PC-3 (cell line): Measurements from ENCODE around the gene CD164L2. TPM values are rescaled to one million over a fixed set of nuclear protein-coding genes. Genes with fewer than 3 reads are reported as not detected.
A peak's percentile ranks its signal among the peaks of the same experiment; 100 is the strongest.

Experiments
- ATAC-seq: fragments of 200-7000 bp; cut with Tn5 transposase; 2 replicates; pipeline ENCODE4 v1.9.1; 2020; ENCODE audit warnings: mild to moderate bottlenecking, moderate library complexity
- BruUV-seq: library from RNA; stranded (reverse); fragments of 400-500 nt; replicated peaks from 2 replicates; lab custom pipeline; 2021; lab: Mats Ljungman, UMichigan
- CTCF ChIA-PET: fragments of 300-600 bp; sonication (Branson Sonifier 250); formaldehyde crosslinking; loops from one replicate; lab custom pipeline; 2022; ENCODE audit warnings: antibody characterized with exemption; lab: Charles Lee
- POLR2A ChIA-PET: fragments of 300-600 bp; sonication (Branson Sonifier 250); formaldehyde crosslinking; loops from one replicate; lab custom pipeline; 2022; ENCODE audit warnings: antibody characterized with exemption; ENCODE audit not compliant: unreplicated experiment; lab: Charles Lee
- DNase-seq: peaks from one replicate; pipeline ENCODE4 v3.0.0-alpha.2; 2015
- H2AFZ ChIP-seq: fragments of 300-600 bp; sonication (generic); 2 replicates; pipeline ENCODE4 v1.6.0; 2016; ENCODE audit warnings: antibody characterized with exemption, low read length
- H3F3A ChIP-seq: fragments of 300-600 bp; sonication (generic); one replicate; pipeline ENCODE4 v1.6.0; 2017; ENCODE audit warnings: antibody characterized with exemption, low read length, control low read depth, mild to moderate bottlenecking; ENCODE audit not compliant: unreplicated experiment
- H3K27ac ChIP-seq: fragments of 300-600 bp; sonication (generic); 2 replicates; pipeline ENCODE4 v1.5.1; 2016; ENCODE audit warnings: mild to moderate bottlenecking, low read length
- H3K27me3 ChIP-seq: fragments of 300-600 bp; sonication (generic); 2 replicates; pipeline ENCODE4 v1.6.1; 2016; ENCODE audit warnings: low read length, mixed read lengths
- H3K36me3 ChIP-seq: fragments of 300-600 bp; sonication (generic); 2 replicates; pipeline ENCODE4 v1.6.1; 2016; ENCODE audit warnings: low read depth, mixed run types, low read length, mixed read lengths
- H3K4me1 ChIP-seq: fragments of 300-600 bp; sonication (generic); 2 replicates; pipeline ENCODE4 v1.5.1; 2016; ENCODE audit warnings: low read length; ENCODE audit not compliant: insufficient read depth
- H3K4me2 ChIP-seq: fragments of 300-600 bp; sonication (generic); 2 replicates; pipeline ENCODE4 v1.6.0; 2016; ENCODE audit warnings: low read length
- H3K4me3 ChIP-seq: fragments of 300-600 bp; sonication (generic); 2 replicates; pipeline ENCODE4 v1.5.1; 2016; ENCODE audit warnings: mild to moderate bottlenecking, low read length, mixed read lengths
- H3K79me2 ChIP-seq: fragments of 300-600 bp; sonication (generic); 2 replicates; pipeline ENCODE4 v1.6.1; 2017; ENCODE audit warnings: low read length, mixed read lengths
- H3K9ac ChIP-seq: fragments of 300-600 bp; sonication (generic); 2 replicates; pipeline ENCODE4 v1.6.0; 2016; ENCODE audit warnings: mild to moderate bottlenecking, low read length
- H3K9me2 ChIP-seq: fragments of 300-600 bp; sonication (generic); replicated peaks from 2 replicates; pipeline ENCODE4 v1.6.1; 2016; ENCODE audit warnings: mixed run types, low read length, mixed read lengths
- H3K9me3 ChIP-seq: fragments of 300-600 bp; sonication (generic); 2 replicates; pipeline ENCODE4 v1.6.1; 2016; ENCODE audit warnings: low read length, mixed read lengths
- H4K20me1 ChIP-seq: fragments of 300-600 bp; sonication (generic); 2 replicates; pipeline ENCODE4 v1.6.1; 2016; ENCODE audit warnings: low read length, mixed read lengths
- EZH2 ChIP-seq: fragments of 300-600 bp; sonication (generic); IDR thresholded peaks from one replicate; pipeline ENCODE4 v1.6.1; 2017; ENCODE audit warnings: antibody characterized with exemption, mild to moderate bottlenecking, low read length; ENCODE audit not compliant: unreplicated experiment
- EZH2phosphoT487 ChIP-seq: fragments of 300-600 bp; sonication (generic); IDR thresholded peaks from 2 replicates; pipeline ENCODE4 v1.6.1; 2018; ENCODE audit warnings: mild to moderate bottlenecking, antibody characterized with exemption, low read length, borderline replicate concordance
- intact Hi-C: fragments of 100-400 bp; cut with micrococcal nuclease; formaldehyde crosslinking; loops from 2 replicates; pipeline ENCODE4 v1.9.0; 2023
- total RNA-seq: library from RNA; depleted of rRNA; stranded (reverse); fragments of >200 nt; gene quantifications from 2 replicates; pipeline ENCODE4 v1.2.3, GENCODE V29; 2014
- TF ChIP-seq, protein P1 (sequence below): fragments of 300-600 bp; sonication (generic); conservative IDR thresholded peaks from 2 replicates; pipeline ENCODE4 v1.5.1; 2017; ENCODE audit warnings: antibody characterized with exemption, low read depth, mild to moderate bottlenecking, low read length

Gene CD164L2
- total RNA-seq, 1 experiment from 2014 or later = 0.47 TPM

DNA sequence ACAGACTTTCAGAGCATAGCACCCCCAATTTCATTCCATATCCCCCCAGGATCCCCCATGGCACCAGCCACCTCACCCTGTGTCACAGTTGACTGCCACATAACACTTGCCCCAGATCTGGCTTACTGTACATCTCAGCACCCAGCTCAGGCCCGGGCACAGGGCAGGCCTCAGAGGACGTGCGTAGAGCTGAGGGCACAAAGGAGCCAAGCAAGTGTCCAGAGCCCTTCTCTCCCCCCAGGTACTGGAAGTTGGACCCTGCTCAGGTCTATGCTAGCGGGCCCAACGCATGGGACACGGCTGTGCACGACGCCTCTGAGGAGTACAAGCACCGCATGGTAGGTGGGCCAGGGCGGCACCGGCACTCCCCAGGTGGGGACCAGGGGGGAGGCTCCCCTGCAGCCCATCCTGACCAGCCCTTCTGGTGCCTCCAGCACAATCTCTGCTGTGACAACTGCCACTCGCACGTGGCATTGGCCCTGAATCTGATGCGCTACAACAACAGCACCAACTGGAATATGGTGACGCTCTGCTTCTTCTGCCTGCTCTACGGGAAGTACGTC lies 49.3 kb downstream of the CD164L2 start:
- Histone ChIP-seq H2AFZ (no peak overlapping the region), H3K9ac (no peak overlapping the region), H3K9me2 (no peaks in the 10 kb centered on the region), H3K9me3 (no peaks in the 10 kb centered on the region), H3K4me2 (no peak overlapping the region), H3K36me3 (peaks cover 33% of the 10 kb centered on the region; the same call in 1 of the 2 replicates), H4K20me1 (no peaks in the 10 kb centered on the region), H3K4me3 (no peak overlapping the region), H3F3A (no peaks in the 10 kb centered on the region), H3K27me3 (no peaks in the 10 kb centered on the region), H3K27ac (no peak overlapping the region), H3K4me1 (no peaks in the 10 kb centered on the region), H3K79me2 (peaks cover 9% of the 10 kb centered on the region)
- ChIA-PET POLR2A (no interaction called here), CTCF (no interaction called here)
- ATAC-seq (no peak), DNase-seq (no peak)
- no TSS peak for BruUV-seq
- TF ChIP-seq EZH2phosphoT487 (no peak), EZH2 (no peak)
- TF ChIP-seq, protein P1, sequence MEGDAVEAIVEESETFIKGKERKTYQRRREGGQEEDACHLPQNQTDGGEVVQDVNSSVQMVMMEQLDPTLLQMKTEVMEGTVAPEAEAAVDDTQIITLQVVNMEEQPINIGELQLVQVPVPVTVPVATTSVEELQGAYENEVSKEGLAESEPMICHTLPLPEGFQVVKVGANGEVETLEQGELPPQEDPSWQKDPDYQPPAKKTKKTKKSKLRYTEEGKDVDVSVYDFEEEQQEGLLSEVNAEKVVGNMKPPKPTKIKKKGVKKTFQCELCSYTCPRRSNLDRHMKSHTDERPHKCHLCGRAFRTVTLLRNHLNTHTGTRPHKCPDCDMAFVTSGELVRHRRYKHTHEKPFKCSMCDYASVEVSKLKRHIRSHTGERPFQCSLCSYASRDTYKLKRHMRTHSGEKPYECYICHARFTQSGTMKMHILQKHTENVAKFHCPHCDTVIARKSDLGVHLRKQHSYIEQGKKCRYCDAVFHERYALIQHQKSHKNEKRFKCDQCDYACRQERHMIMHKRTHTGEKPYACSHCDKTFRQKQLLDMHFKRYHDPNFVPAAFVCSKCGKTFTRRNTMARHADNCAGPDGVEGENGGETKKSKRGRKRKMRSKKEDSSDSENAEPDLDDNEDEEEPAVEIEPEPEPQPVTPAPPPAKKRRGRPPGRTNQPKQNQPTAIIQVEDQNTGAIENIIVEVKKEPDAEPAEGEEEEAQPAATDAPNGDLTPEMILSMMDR = no peak
- intact Hi-C loops = no loop called here

DNA sequence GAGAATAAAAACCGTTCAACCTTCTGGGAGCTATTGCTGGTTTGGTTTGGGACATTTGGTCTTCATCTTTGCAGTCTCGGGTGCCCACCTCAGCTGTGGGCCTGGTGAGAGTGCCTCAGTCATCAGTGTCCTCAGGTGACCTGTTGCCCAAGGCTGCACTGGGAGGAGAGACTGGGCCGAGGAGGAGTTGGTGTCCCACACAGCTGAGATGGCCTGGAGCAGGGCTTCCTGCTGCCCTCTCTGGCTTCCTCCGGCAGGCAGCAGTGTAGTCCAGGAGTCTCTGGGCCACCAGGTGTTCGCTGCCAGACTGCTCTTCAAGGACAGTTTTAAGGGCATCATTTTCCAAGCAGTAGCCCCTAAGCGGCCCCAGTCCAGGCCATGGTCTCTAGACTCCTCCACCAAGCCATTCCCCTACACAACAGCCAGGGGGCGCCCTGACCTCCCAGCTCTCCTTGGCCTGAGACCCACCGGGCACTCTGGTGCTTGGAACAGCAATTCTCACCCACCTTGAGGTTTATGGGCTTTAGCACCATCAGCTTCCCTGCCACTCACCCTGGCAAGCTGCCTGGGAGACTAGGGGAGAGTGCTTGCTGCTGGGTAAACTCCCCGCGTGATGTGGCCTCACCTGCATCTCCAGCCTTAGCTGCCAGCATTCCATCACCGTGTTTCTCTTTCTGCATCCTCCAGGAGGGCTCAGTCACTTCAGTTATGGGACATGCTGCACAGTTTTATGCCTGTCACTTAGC lies 50.4 kb downstream of the CD164L2 start:
- no peaks in the 10 kb centered on the region for H3K4me1 ChIP-seq
- no peaks in the 10 kb centered on the region for H3F3A ChIP-seq
- H3K9me2 ChIP-seq = no peaks in the 10 kb centered on the region
- intact Hi-C loops = no loop called here
- H3K9me3 ChIP-seq = no peaks in the 10 kb centered on the region
- peaks cover 20% of the 10 kb centered on the region for H3K79me2 ChIP-seq
- no peak overlapping the region for H3K4me2 ChIP-seq
- TF ChIP-seq EZH2phosphoT487 (no peak), EZH2 (no peak)
- TF ChIP-seq, protein P1 = peak; percentile 86
- no peak overlapping the region for H3K9ac ChIP-seq
- ChIA-PET CTCF (interaction anchor here (0.5 to 1.5 kb wide), 4 partner anchors 33 to 170 kb away, joined by 4 to 12 read pairs (median 5); no protein-coding TSS in a partner anchor), POLR2A (interaction anchor here (0.5 to 0.6 kb wide), 2 partner anchors 190 to 370 kb away, joined by 3 to 14 read pairs; no protein-coding TSS in a partner anchor)
- H3K4me3 ChIP-seq = no peak overlapping the region
- H4K20me1 ChIP-seq = no peaks in the 10 kb centered on the region
- no peak overlapping the region for H2AFZ ChIP-seq
- peaks cover 37% of the 10 kb centered on the region; the same call in 1 of the 2 replicates for H3K36me3 ChIP-seq
- BruUV-seq = no TSS peak
- DNase-seq (no peak), ATAC-seq (peak; percentile 57; the same call in 1 of the 2 replicates)
- no peaks in the 10 kb centered on the region for H3K27me3 ChIP-seq
- no peak overlapping the region for H3K27ac ChIP-seq
